ENCODE results near the gene TMEM184A. TPM values are rescaled to one million over a fixed set of nuclear protein-coding genes. Genes with fewer than 3 reads are reported as not detected.

Gene TMEM184A
- total and polyA plus RNA-seq, 2 of the 13 experiments (the other 11 are each of a cell fraction or from before 2014, with no cell fraction given), result 9.5 to 20.4 TPM

- TF ChIP-seq, protein P1, sequence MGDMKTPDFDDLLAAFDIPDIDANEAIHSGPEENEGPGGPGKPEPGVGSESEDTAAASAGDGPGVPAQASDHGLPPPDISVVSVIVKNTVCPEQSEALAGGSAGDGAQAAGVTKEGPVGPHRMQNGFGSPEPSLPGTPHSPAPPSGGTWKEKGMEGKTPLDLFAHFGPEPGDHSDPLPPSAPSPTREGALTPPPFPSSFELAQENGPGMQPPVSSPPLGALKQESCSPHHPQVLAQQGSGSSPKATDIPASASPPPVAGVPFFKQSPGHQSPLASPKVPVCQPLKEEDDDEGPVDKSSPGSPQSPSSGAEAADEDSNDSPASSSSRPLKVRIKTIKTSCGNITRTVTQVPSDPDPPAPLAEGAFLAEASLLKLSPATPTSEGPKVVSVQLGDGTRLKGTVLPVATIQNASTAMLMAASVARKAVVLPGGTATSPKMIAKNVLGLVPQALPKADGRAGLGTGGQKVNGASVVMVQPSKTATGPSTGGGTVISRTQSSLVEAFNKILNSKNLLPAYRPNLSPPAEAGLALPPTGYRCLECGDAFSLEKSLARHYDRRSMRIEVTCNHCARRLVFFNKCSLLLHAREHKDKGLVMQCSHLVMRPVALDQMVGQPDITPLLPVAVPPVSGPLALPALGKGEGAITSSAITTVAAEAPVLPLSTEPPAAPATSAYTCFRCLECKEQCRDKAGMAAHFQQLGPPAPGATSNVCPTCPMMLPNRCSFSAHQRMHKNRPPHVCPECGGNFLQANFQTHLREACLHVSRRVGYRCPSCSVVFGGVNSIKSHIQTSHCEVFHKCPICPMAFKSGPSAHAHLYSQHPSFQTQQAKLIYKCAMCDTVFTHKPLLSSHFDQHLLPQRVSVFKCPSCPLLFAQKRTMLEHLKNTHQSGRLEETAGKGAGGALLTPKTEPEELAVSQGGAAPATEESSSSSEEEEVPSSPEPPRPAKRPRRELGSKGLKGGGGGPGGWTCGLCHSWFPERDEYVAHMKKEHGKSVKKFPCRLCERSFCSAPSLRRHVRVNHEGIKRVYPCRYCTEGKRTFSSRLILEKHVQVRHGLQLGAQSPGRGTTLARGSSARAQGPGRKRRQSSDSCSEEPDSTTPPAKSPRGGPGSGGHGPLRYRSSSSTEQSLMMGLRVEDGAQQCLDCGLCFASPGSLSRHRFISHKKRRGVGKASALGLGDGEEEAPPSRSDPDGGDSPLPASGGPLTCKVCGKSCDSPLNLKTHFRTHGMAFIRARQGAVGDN (CRISPR knock-in tag; IDR thresholded peaks at IDR 0.05), result peak; percentile 79
- TF ChIP-seq ZNF430 (CRISPR knock-in tag; IDR thresholded peaks at IDR 0.05) (peak; percentile 60; the same call in 1 of the 2 replicates), ZNF703 (CRISPR knock-in tag; IDR thresholded peaks at IDR 0.05; ENCODE audit: borderline replicate concordance) (peak; percentile 31; the same call in 1 of the 2 replicates), ZNF781 (CRISPR knock-in tag; IDR thresholded peaks at IDR 0.05; ENCODE audit: borderline replicate concordance, not compliant biosample characterization) (no peak), ZNF724P (CRISPR knock-in tag; IDR thresholded peaks at IDR 0.05; ENCODE audit: borderline replicate concordance) (no peak), MYPOP (CRISPR knock-in tag; IDR thresholded peaks at IDR 0.05) (peak; percentile 62; the same call in 1 of the 2 replicates), ZNF83 (CRISPR knock-in tag; IDR thresholded peaks at IDR 0.05; ENCODE audit: borderline replicate concordance) (peak; percentile 86; the same call in 1 of the 2 replicates), GZF1 (CRISPR knock-in tag; IDR thresholded peaks at IDR 0.05) (no peak), ZNF598 (CRISPR knock-in tag; IDR thresholded peaks at IDR 0.05; ENCODE audit: borderline replicate concordance) (peak; percentile 47; the same call in 1 of the 2 replicates), RARG (CRISPR knock-in tag; IDR thresholded peaks at IDR 0.05; ENCODE audit: low read depth) (0 out of 2 replicates have a peak, but pooled peaks have one; percentile 32), DNMT3B (CRISPR knock-in tag; conservative IDR thresholded peaks at IDR 0.05) (no peak), ZNF331 (CRISPR knock-in tag; IDR thresholded peaks at IDR 0.05) (peak; percentile 69; the same call in 1 of the 2 replicates), ZC3H13 (CRISPR knock-in tag; IDR thresholded peaks at IDR 0.05) (no peak)
- TF ChIP-seq, protein P2, sequence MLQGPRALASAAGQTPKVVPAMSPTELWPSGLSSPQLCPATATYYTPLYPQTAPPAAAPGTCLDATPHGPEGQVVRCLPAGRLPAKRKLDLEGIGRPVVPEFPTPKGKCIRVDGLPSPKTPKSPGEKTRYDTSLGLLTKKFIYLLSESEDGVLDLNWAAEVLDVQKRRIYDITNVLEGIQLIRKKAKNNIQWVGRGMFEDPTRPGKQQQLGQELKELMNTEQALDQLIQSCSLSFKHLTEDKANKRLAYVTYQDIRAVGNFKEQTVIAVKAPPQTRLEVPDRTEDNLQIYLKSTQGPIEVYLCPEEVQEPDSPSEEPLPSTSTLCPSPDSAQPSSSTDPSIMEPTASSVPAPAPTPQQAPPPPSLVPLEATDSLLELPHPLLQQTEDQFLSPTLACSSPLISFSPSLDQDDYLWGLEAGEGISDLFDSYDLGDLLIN (CRISPR knock-in tag; IDR thresholded peaks at IDR 0.05; ENCODE audit: borderline replicate concordance), result no peak; the same call in 1 of the 2 replicates
- TF ChIP-seq, protein P3, sequence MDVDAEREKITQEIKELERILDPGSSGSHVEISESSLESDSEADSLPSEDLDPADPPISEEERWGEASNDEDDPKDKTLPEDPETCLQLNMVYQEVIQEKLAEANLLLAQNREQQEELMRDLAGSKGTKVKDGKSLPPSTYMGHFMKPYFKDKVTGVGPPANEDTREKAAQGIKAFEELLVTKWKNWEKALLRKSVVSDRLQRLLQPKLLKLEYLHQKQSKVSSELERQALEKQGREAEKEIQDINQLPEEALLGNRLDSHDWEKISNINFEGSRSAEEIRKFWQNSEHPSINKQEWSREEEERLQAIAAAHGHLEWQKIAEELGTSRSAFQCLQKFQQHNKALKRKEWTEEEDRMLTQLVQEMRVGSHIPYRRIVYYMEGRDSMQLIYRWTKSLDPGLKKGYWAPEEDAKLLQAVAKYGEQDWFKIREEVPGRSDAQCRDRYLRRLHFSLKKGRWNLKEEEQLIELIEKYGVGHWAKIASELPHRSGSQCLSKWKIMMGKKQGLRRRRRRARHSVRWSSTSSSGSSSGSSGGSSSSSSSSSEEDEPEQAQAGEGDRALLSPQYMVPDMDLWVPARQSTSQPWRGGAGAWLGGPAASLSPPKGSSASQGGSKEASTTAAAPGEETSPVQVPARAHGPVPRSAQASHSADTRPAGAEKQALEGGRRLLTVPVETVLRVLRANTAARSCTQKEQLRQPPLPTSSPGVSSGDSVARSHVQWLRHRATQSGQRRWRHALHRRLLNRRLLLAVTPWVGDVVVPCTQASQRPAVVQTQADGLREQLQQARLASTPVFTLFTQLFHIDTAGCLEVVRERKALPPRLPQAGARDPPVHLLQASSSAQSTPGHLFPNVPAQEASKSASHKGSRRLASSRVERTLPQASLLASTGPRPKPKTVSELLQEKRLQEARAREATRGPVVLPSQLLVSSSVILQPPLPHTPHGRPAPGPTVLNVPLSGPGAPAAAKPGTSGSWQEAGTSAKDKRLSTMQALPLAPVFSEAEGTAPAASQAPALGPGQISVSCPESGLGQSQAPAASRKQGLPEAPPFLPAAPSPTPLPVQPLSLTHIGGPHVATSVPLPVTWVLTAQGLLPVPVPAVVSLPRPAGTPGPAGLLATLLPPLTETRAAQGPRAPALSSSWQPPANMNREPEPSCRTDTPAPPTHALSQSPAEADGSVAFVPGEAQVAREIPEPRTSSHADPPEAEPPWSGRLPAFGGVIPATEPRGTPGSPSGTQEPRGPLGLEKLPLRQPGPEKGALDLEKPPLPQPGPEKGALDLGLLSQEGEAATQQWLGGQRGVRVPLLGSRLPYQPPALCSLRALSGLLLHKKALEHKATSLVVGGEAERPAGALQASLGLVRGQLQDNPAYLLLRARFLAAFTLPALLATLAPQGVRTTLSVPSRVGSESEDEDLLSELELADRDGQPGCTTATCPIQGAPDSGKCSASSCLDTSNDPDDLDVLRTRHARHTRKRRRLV (CRISPR knock-in tag; IDR thresholded peaks at IDR 0.05), result 0 out of 2 replicates have a peak, but pooled peaks have one; percentile 28
Observed at GRCh38 chr7:1569833-1570632, 14.0 kb upstream of the TMEM184A start, which contains the start of gene PSMG3 (continued).

Data from HepG2 (cell line).